Kidney (tissue), 14 donors: Measurements from ENCODE around the gene EN2. TPM values are rescaled to one million over a fixed set of nuclear protein-coding genes. Genes with fewer than 3 reads are reported as not detected.

Experiments used
- DNase-seq, 5 donors: peaks; one replicate each; pipeline ENCODE4 v3.0.0-alpha.2; 2013 to 2020
- FAIRE-seq: peaks from 2 replicates; lab custom pipeline; 2012; peaks lifted over from hg19 to GRCh38; lab: Jason Lieb, UNC
- H3K27ac ChIP-seq, 2 donors: one replicate each; pipeline ENCODE4 v1.7.0; 2013; ENCODE audit warnings: low read depth in 2 of 2, low read length in 2 of 2, inconsistent platforms in 1 of 2
- H3K27me3 ChIP-seq: one replicate; pipeline ENCODE4 v1.7.1; 2013; ENCODE audit warnings: low read length, inconsistent platforms; ENCODE audit not compliant: control insufficient read depth, insufficient read depth
- H3K36me3 ChIP-seq, 3 donors: one replicate each; pipeline versions ENCODE4 v1.7.0 to v1.7.1; 2013; ENCODE audit warnings: low read length in 3 of 3, control low read depth in 1 of 3, inconsistent platforms in 1 of 3; ENCODE audit not compliant: insufficient read depth in 3 of 3, control insufficient read depth in 2 of 3
- H3K4me1 ChIP-seq, 3 donors: one replicate each; pipeline versions ENCODE4 v1.7.0 to v1.7.1; 2013; ENCODE audit warnings: low read length in 3 of 3, inconsistent platforms in 1 of 3, low read depth in 1 of 3; ENCODE audit not compliant: control insufficient read depth in 2 of 3, insufficient read depth in 2 of 3
- H3K4me3 ChIP-seq, 3 donors: one replicate each; pipeline versions ENCODE4 v1.7.0 to v1.8.1; 2013; ENCODE audit warnings: low read length in 3 of 3, control low read depth in 1 of 3, inconsistent platforms in 1 of 3
- H3K9ac ChIP-seq, 3 donors: one replicate each; pipeline versions ENCODE4 v1.7.0 to v1.7.1; 2013; ENCODE audit warnings: low read length in 3 of 3, control low read depth in 1 of 3, inconsistent platforms in 1 of 3
- H3K9me3 ChIP-seq, 3 donors: one replicate each; pipeline versions ENCODE4 v1.7.0 to v1.7.1; 2013; ENCODE audit warnings: low read length in 3 of 3, control low read depth in 1 of 3, inconsistent platforms in 1 of 3; ENCODE audit not compliant: control insufficient read depth in 2 of 3, insufficient read depth in 1 of 3
- CTCF ChIP-seq: IDR thresholded peaks from 3 replicates; pipeline ENCODE4 v1.5.1; 2012; ENCODE audit warnings: mild to moderate bottlenecking, moderate library complexity, borderline replicate concordance; ENCODE audit not compliant: insufficient read depth; ENCODE audit errors: extremely low read depth
- intact Hi-C: fragments of 100-400 bp; cut with DNase I; formaldehyde crosslinking; loops from one replicate; pipeline ENCODE4 v1.11.1; 2022
- polyA plus RNA-seq: library from polyadenylated mRNA; stranded (reverse); fragments of 350-450 nt; fragmentation: Illumina TruSeq; extraction: RNeasy Lipid Tissue Mini Kit (QIAGEN cat#74804); gene quantifications from one replicate; pipeline ENCODE4 v1.2.3, GENCODE V29; 2014; ENCODE audit warnings: low read depth, low replicate concordance; ENCODE audit not compliant: insufficient read depth
- total RNA-seq: library from RNA; stranded (reverse); fragmentation: NEBNext Ultra II Directional; extraction: Animal tissue kit (Norgen Biotek cat#: 25700); gene quantifications from one replicate; pipeline ENCODE4 v1.2.1, GENCODE V29; 2021
- donor health status: control.
- donor health status: control.
- donor health status: control.
- donor health status: control.
- donor health status: control.
- donor health status: DM: yes; HTN: yes; CAD: no.
- donor health status: Normal renal cell carcinoma (clear cell type).

Gene EN2
- total and polyA plus RNA-seq, 2 donors from 2014 or later: 0.13 TPM; not detected in 1

GRCh38 chr7:155437836-155438235 lies 20.1 kb upstream of the EN2 start:
- Histone ChIP-seq H3K4me1 (no peaks in the 10 kb centered on the region), H3K4me3 (no peak overlapping the region), H3K9ac (no peak overlapping the region), H3K27ac (no peak overlapping the region), H3K9me3 (no peaks in the 10 kb centered on the region), H3K36me3 (no peaks in the 10 kb centered on the region), H3K27me3 (peaks cover 3% of the 10 kb centered on the region)
- DNase-seq: peak in 1 of 5 donors; percentile 28
- intact Hi-C loops: no loop called here
- no peak for TF ChIP-seq CTCF
- no peak for FAIRE-seq

GRCh38 chr7:155438777-155439176 lies 19.2 kb upstream of the EN2 start:
- Histone ChIP-seq H3K36me3 (no peaks in the 10 kb centered on the region), H3K4me1 (no peaks in the 10 kb centered on the region), H3K27ac (no peak overlapping the region), H3K4me3 (no peak overlapping the region), H3K27me3 (peaks cover 8% of the 10 kb centered on the region), H3K9ac (no peak overlapping the region), H3K9me3 (no peaks in the 10 kb centered on the region)
- no peak for FAIRE-seq
- peak in 2 of 5 donors; percentile 32 to 50 for DNase-seq
- TF ChIP-seq CTCF: no peak
- intact Hi-C loops: no loop called here

- intact Hi-C loops: no loop called here
- DNase-seq (peak in 1 of 5 donors; percentile 54), FAIRE-seq (no peak)
- Histone ChIP-seq H3K27ac (no peak overlapping the region), H3K4me3 (no peak overlapping the region), H3K27me3 (peaks cover 9% of the 10 kb centered on the region), H3K9ac (no peak overlapping the region), H3K4me1 (no peaks in the 10 kb centered on the region), H3K9me3 (no peaks in the 10 kb centered on the region), H3K36me3 (no peaks in the 10 kb centered on the region)
- TF ChIP-seq CTCF: no peak
Observed at GRCh38 chr7:155439311-155440017, 18.5 kb upstream of the EN2 start.
